ENCODE results near the gene ALX4.

DNA sequence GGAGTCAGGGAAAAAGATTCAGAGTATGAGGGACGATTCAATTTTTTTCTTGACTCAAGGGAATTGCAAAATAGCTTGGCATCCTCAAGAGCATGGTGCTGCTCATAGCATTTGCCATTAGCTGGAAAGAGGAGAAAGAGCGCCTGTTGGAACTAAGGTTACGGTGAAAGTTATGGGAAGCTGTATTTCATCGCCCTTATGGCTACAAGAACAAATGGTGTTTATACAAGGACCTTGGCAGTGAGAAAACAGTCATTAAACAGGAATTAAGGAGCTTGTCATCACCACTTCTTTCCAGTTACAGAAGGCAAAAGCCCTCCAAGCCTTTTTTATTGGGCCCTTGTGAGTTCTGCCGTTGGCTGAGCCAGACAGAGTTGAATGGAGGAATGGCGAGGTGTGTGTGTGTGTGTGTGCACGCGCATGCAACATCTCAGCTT is 74.2 kb downstream of the ALX4 start:
- TF ChIP-seq, protein P1, sequence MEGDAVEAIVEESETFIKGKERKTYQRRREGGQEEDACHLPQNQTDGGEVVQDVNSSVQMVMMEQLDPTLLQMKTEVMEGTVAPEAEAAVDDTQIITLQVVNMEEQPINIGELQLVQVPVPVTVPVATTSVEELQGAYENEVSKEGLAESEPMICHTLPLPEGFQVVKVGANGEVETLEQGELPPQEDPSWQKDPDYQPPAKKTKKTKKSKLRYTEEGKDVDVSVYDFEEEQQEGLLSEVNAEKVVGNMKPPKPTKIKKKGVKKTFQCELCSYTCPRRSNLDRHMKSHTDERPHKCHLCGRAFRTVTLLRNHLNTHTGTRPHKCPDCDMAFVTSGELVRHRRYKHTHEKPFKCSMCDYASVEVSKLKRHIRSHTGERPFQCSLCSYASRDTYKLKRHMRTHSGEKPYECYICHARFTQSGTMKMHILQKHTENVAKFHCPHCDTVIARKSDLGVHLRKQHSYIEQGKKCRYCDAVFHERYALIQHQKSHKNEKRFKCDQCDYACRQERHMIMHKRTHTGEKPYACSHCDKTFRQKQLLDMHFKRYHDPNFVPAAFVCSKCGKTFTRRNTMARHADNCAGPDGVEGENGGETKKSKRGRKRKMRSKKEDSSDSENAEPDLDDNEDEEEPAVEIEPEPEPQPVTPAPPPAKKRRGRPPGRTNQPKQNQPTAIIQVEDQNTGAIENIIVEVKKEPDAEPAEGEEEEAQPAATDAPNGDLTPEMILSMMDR (IDR thresholded peaks at IDR 0.05), result no peak
- no peak for TF ChIP-seq POLR2A (IDR thresholded peaks at IDR 0.05)

All from testis (tissue), 2 donors.